GM12878 (cell line): Measurements from ENCODE around the gene CPNE5. TPM values are rescaled to one million over a fixed set of nuclear protein-coding genes. Genes with fewer than 3 reads are reported as not detected.

Source experiments
- ATAC-seq: fragments of 200-7000 bp; cut with Tn5 transposase; 3 replicates; pipeline ENCODE4 v1.9.1; 2020; ENCODE audit warnings: mild to moderate bottlenecking, moderate library complexity
- BruUV-seq: library from RNA; stranded (reverse); fragments of 400-500 nt; replicated peaks from 2 replicates; lab custom pipeline; 2021; lab: Mats Ljungman, UMichigan
- CTCF ChIA-PET: fragments of 300-600 bp; sonication (Branson Sonifier 250); formaldehyde crosslinking; extraction: SDS; loops from one replicate; lab custom pipeline; 2021; ENCODE audit warnings: inconsistent platforms; lab: Yijun Ruan, JAX
- POLR2A ChIA-PET: fragments of 350-600 bp; formaldehyde crosslinking; extraction: SDS; loops from one replicate; lab custom pipeline; 2021; ENCODE audit warnings: inconsistent platforms; lab: Charles Lee
- RAD21 ChIA-PET: fragments of 300-600 bp; sonication (Branson Sonifier 250); formaldehyde crosslinking; loops from one replicate; lab custom pipeline; 2023; ENCODE audit warnings: antibody characterized with exemption; ENCODE audit not compliant: unreplicated experiment; lab: Charles Lee
- SMC1A ChIA-PET: fragments of 300-600 bp; sonication (Branson Sonifier 250); formaldehyde crosslinking; loops from one replicate; lab custom pipeline; 2023; ENCODE audit not compliant: unreplicated experiment, uncharacterized antibody; lab: Charles Lee
- DNase-seq: peaks from one replicate; pipeline ENCODE4 v3.0.0-alpha.2; 2011; ENCODE audit warnings: low read depth, low spot score
- FAIRE-seq: peaks from 3 replicates; lab custom pipeline; 2011; peaks lifted over from hg19 to GRCh38; lab: Jason Lieb, UNC
- H2AFZ ChIP-seq: 2 replicates; pipeline ENCODE4 v1.6.0; 2011; ENCODE audit warnings: low read depth, low read length, control low read depth; ENCODE audit not compliant: control insufficient read depth
- H3K27ac ChIP-seq: 2 replicates; pipeline ENCODE4 v1.5.1; 2011; ENCODE audit warnings: control low read depth; ENCODE audit not compliant: control insufficient read depth, insufficient read depth
- H3K27me3 ChIP-seq, 2 experiments: replicated peaks in 1 of 2; 2 replicates each; pipeline versions ENCODE4 v1.6.0 to v1.6.1; 2011; ENCODE audit warnings: low read length in 1 of 2; ENCODE audit not compliant: control insufficient read depth in 2 of 2, insufficient read depth in 2 of 2
- H3K36me3 ChIP-seq, 2 experiments: 2 replicates each; pipeline ENCODE4 v1.5.1; 2011; ENCODE audit warnings: low read length in 1 of 2; ENCODE audit not compliant: control insufficient read depth in 2 of 2, insufficient read depth in 2 of 2
- H3K4me1 ChIP-seq: 2 replicates; pipeline ENCODE4 v1.6.1; 2011; ENCODE audit warnings: mild to moderate bottlenecking, low read length, moderate library complexity, mixed read lengths; ENCODE audit not compliant: control insufficient read depth, insufficient read depth
- H3K4me2 ChIP-seq: 2 replicates; pipeline ENCODE4 v1.6.0; 2011; ENCODE audit warnings: control low read depth; ENCODE audit not compliant: control insufficient read depth, insufficient read depth
- H3K4me3 ChIP-seq: fragments of 200-600 bp; sonication (generic); 2 replicates; pipeline ENCODE4 v1.5.1; 2016
- H3K79me2 ChIP-seq: 2 replicates; pipeline ENCODE4 v1.6.0; 2011; ENCODE audit warnings: low read length; ENCODE audit not compliant: control insufficient read depth, insufficient read depth
- H3K9ac ChIP-seq: 2 replicates; pipeline ENCODE4 v1.8.0; 2011; ENCODE audit warnings: low read length, control low read depth, mixed read lengths; ENCODE audit not compliant: control insufficient read depth, insufficient read depth
- H3K9me3 ChIP-seq: replicated peaks from 3 replicates; pipeline ENCODE4 v1.5.1; 2011; ENCODE audit warnings: mild to moderate bottlenecking, low read length; ENCODE audit not compliant: control insufficient read depth, insufficient read depth
- H4K20me1 ChIP-seq: 2 replicates; pipeline ENCODE4 v1.6.0; 2011; ENCODE audit not compliant: control insufficient read depth, insufficient read depth
- CBX3 ChIP-seq: fragments of 200-600 bp; sonication (generic); IDR thresholded peaks from 2 replicates; pipeline ENCODE4 v1.6.1; 2016; ENCODE audit warnings: low read depth, borderline replicate concordance
- CREB1 ChIP-seq: IDR thresholded peaks from 2 replicates; pipeline ENCODE4 v1.6.1; 2012; ENCODE audit warnings: low read depth, mild to moderate bottlenecking, inconsistent platforms
- CREM ChIP-seq: IDR thresholded peaks from 2 replicates; pipeline ENCODE4 v1.6.1; 2014; ENCODE audit warnings: antibody characterized with exemption, low read depth
- EED ChIP-seq: sonication (generic); IDR thresholded peaks from 2 replicates; pipeline ENCODE4 v1.6.1; 2016; ENCODE audit warnings: antibody characterized with exemption, low read depth
- ETV6 ChIP-seq, 2 experiments: fragments of 450-650 bp in 1 of 2; IDR thresholded peaks in 1 of 2; conservative IDR thresholded peaks in 1 of 2; 2 replicates each; pipeline ENCODE4 v1.6.1; 2014; ENCODE audit warnings: antibody characterized with exemption in 1 of 2, borderline replicate concordance in 1 of 2, low read depth in 1 of 2, mild to moderate bottlenecking in 1 of 2, moderate library complexity in 1 of 2
- FOS ChIP-seq: IDR thresholded peaks from 3 replicates; pipeline ENCODE4 v1.6.1; 2011; ENCODE audit warnings: borderline replicate concordance; ENCODE audit not compliant: insufficient read length; ENCODE audit errors: extremely low read depth
- HSF1 ChIP-seq: fragments of 150-350 bp; IDR thresholded peaks from 2 replicates; pipeline ENCODE4 v1.6.1; 2014; ENCODE audit warnings: mild to moderate bottlenecking, low read depth, low read length
- NKRF ChIP-seq: fragments of 450-650 bp; conservative IDR thresholded peaks from 2 replicates; pipeline ENCODE4 v1.6.1; 2017; ENCODE audit warnings: mild to moderate bottlenecking, moderate library complexity
- PKNOX1 ChIP-seq: fragments of 450-650 bp; IDR thresholded peaks from 2 replicates; pipeline ENCODE4 v1.6.1; 2016; ENCODE audit warnings: mild to moderate bottlenecking
- YBX1 ChIP-seq: fragments of 450-650 bp; IDR thresholded peaks from 2 replicates; pipeline ENCODE4 v1.6.1; 2016; ENCODE audit warnings: antibody characterized with exemption
- WGBS: methylation state at CpG from one replicate; pipeline ENCODE4 v1.1.6; 2016; ENCODE audit warnings: low lambda C conversion rate; ENCODE audit not compliant: insufficient replicate concordance, insufficient coverage; ENCODE audit errors: missing lambda C conversion rate; 5-methylcytosine and 5-hydroxymethylcytosine counted together
- in situ Hi-C: fragments of 300-500 bp; cut with MboI; formaldehyde crosslinking; loops from 9 replicates; pipeline ENCODE4 v1.14.3; 2018; ENCODE audit warnings: mixed read lengths
- intact Hi-C: fragments of 100-400 bp; cut with micrococcal nuclease; formaldehyde crosslinking; loops from one replicate; pipeline ENCODE4 v1.14.2; 2022; ENCODE audit not compliant: unreplicated experiment
- polyA plus RNA-seq, 11 experiments: library from polyadenylated mRNA; depleted of rRNA in 4 of 11; unstranded in 6 of 11; stranded (reverse) in 5 of 11; fragments of >200 nt; fragmentation: Nextera tagmentation in 4 of 11; fragmentation: Illumina TruSeq in 1 of 11; extraction: Ambion mirVana in 4 of 11; extraction: Trizol in 1 of 11; gene quantifications; 1 replicate in 1 of 11; 2 replicates in 10 of 11; pipeline versions ENCODE4 v1.2.1 to v1.2.3, GENCODE V29; 2011 to 2016; ENCODE audit warnings: inconsistent platforms in 2 of 11, missing spikeins in 2 of 11, low read depth in 1 of 11
- total RNA-seq, 4 experiments: library from RNA; depleted of rRNA in 3 of 4; stranded (reverse); fragments of >200 nt in 3 of 4; fragmentation: Illumina TruSeq in 1 of 4; extraction: Trizol in 1 of 4; gene quantifications; 2 replicates each; pipeline versions ENCODE4 v1.2.1 to v1.2.3, GENCODE V29; 2013 to 2021
- TF ChIP-seq, protein P1 (sequence below): fragments of 450-650 bp; formaldehyde crosslinking; IDR thresholded peaks from 2 replicates; pipeline ENCODE4 v1.5.0; 2022; ENCODE audit warnings: mild to moderate bottlenecking, missing genetic modification characterization
- TF ChIP-seq, protein P2 (sequence below): IDR thresholded peaks from 2 replicates; pipeline ENCODE4 v1.6.1; 2011; ENCODE audit warnings: borderline replicate concordance, low read depth, mild to moderate bottlenecking, moderate library complexity, mixed read lengths, low read length; ENCODE audit not compliant: insufficient read depth; ENCODE audit errors: extremely low read length

The CPNE5 gene
- total and polyA plus RNA-seq, 10 of the 15 experiments (the other 5 are each of a cell fraction or from before 2014, with no cell fraction given), result 2.4 to 39.1 (median 18.2) TPM

- Histone ChIP-seq H3K36me3 (no peaks in the 10 kb centered on the region), H3K27ac (no peak overlapping the region), H3K9ac (no peak overlapping the region), H4K20me1 (no peaks in the 10 kb centered on the region), H3K79me2 (no peaks in the 10 kb centered on the region), H3K9me3 (no peaks in the 10 kb centered on the region), H3K27me3 (no peaks in the 10 kb centered on the region; a peak in 1 of 4 replicates), H3K4me2 (no peak overlapping the region), H3K4me1 (no peaks in the 10 kb centered on the region), H3K4me3 (no peak overlapping the region), H2AFZ (no peak overlapping the region)
- intact Hi-C loops, result no loop called here
- CTCF ChIA-PET, result interaction anchor here (0.7 to 1.0 kb wide), 2 partner anchors 13 to 33 kb away, joined by 3 read pairs; no protein-coding TSS in a partner anchor
- WGBS, result 21% methylated on average over 7 of the region's 7 CpGs
- DNase-seq, result no peak
- in situ Hi-C loops, result no loop called here
- FAIRE-seq, result no peak
- POLR2A ChIA-PET, result no interaction called here
- BruUV-seq, result no TSS peak
- RAD21 ChIA-PET, result no interaction called here
- SMC1A ChIA-PET, result interaction anchor here (0.9 kb wide), 1 partner anchor 24 kb away, joined by 3 read pairs; no protein-coding TSS in a partner anchor
- ATAC-seq, result no peak
- TF ChIP-seq PKNOX1 (no peak), FOS (no peak), CREM (no peak), YBX1 (no peak), NKRF (no peak), EED (no peak), CBX3 (no peak), ETV6 (conservative IDR thresholded peaks at IDR 0.05 in 1 of 2, IDR thresholded peaks at IDR 0.05 in 1 of 2; ENCODE audit: borderline replicate concordance in 1 of 2, low read depth in 1 of 2) (no peak), CREB1 (no peak), HSF1 (no peak)
- TF ChIP-seq, protein P1, sequence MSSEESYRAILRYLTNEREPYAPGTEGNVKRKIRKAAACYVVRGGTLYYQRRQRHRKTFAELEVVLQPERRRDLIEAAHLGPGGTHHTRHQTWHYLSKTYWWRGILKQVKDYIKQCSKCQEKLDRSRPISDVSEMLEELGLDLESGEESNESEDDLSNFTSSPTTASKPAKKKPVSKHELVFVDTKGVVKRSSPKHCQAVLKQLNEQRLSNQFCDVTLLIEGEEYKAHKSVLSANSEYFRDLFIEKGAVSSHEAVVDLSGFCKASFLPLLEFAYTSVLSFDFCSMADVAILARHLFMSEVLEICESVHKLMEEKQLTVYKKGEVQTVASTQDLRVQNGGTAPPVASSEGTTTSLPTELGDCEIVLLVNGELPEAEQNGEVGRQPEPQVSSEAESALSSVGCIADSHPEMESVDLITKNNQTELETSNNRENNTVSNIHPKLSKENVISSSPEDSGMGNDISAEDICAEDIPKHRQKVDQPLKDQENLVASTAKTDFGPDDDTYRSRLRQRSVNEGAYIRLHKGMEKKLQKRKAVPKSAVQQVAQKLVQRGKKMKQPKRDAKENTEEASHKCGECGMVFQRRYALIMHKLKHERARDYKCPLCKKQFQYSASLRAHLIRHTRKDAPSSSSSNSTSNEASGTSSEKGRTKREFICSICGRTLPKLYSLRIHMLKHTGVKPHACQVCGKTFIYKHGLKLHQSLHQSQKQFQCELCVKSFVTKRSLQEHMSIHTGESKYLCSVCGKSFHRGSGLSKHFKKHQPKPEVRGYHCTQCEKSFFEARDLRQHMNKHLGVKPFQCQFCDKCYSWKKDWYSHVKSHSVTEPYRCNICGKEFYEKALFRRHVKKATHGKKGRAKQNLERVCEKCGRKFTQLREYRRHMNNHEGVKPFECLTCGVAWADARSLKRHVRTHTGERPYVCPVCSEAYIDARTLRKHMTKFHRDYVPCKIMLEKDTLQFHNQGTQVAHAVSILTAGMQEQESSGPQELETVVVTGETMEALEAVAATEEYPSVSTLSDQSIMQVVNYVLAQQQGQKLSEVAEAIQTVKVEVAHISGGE (CRISPR knock-in tag), result no peak
- TF ChIP-seq, protein P2, sequence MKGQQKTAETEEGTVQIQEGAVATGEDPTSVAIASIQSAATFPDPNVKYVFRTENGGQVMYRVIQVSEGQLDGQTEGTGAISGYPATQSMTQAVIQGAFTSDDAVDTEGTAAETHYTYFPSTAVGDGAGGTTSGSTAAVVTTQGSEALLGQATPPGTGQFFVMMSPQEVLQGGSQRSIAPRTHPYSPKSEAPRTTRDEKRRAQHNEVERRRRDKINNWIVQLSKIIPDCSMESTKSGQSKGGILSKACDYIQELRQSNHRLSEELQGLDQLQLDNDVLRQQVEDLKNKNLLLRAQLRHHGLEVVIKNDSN, result no peak
Observed at GRCh38 chr6:36815962-36816735, 23.1 kb downstream of the CPNE5 start.
